Lower leg skin (tissue), 3 donors: ENCODE results near the gene AP2S1.

Experiments used
- CTCF ChIP-seq, 3 donors: fragments of 450-650 bp; IDR thresholded peaks; one replicate each; pipeline ENCODE4 v1.5.1; 2016; ENCODE audit warnings: antibody characterized with exemption in 3 of 3, mild to moderate bottlenecking in 3 of 3, moderate library complexity in 2 of 3
- POLR2A ChIP-seq, 2 donors: fragments of 450-650 bp; IDR thresholded peaks; one replicate each; pipeline ENCODE4 v1.6.1; 2016 to 2017; ENCODE audit warnings: antibody characterized with exemption in 2 of 2, mild to moderate bottlenecking in 1 of 2, moderate library complexity in 1 of 2

- TF ChIP-seq CTCF (IDR thresholded peaks at IDR 0.05) (no peak), POLR2A (IDR thresholded peaks at IDR 0.05) (no peak)
Measured at GRCh38 chr19:46868025-46868802, 17.6 kb upstream of the AP2S1 start.
